ENCODE results near the gene VWA3A. TPM values are rescaled to one million over a fixed set of nuclear protein-coding genes. Genes with fewer than 3 reads are reported as not detected.

The VWA3A gene
- total and polyA plus RNA-seq, 2 of the 4 experiments (the other 2 are of a cell fraction): not detected

DNA sequence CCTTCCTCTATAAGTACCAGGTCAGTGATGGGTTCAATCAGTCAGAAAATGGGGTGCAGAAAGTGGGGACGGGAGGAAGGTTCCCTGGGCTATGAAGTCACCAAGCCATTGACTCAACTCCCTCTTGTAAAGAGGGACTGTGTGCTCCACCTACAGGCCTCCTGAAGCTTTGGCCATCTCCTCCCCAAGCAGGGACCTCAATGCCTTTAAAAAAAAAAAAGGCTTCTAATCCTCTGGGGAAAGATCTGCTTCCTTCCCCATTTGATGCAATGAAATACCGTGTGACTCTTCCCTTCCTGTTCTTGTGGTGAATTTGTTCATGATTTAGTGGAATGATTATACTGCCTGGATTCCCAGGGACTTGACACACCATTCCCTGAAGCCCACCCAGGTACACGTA, 30.8 kb downstream of the VWA3A start:
- no peak overlapping the region for H3K4me3 ChIP-seq (ENCODE audit: insufficient read depth, low read depth, low read length)
- H3K4me2 ChIP-seq (ENCODE audit: low read depth, low read length): no peak overlapping the region
- H3K4ac ChIP-seq (ENCODE audit: low read depth, low read length): no peak overlapping the region
- no peak overlapping the region for H4K91ac ChIP-seq (ENCODE audit: insufficient read depth, low read depth, low read length)
- ATAC-seq (ENCODE audit: low read depth): no peak
- no peaks in the 10 kb centered on the region for H4K20me1 ChIP-seq (ENCODE audit: insufficient read depth, low read length)
- H3K79me1 ChIP-seq (ENCODE audit: low read depth in 1 of 2, low read length in 2 of 2): no peaks in the 10 kb centered on the region
- H2BK5ac ChIP-seq (ENCODE audit: low read depth, low read length, poor library complexity, severe bottlenecking): no peak overlapping the region
- no peak overlapping the region for H2AFZ ChIP-seq (replicated peaks; ENCODE audit: low read length, poor library complexity)
- no peak overlapping the region for H2BK20ac ChIP-seq (ENCODE audit: low read depth, low read length)
- no peak overlapping the region for H2BK120ac ChIP-seq (ENCODE audit: low read depth, low read length)
- H3K9me1 ChIP-seq (ENCODE audit: insufficient read depth, low read length): no peaks in the 10 kb centered on the region
- no peak overlapping the region for H3K23ac ChIP-seq (ENCODE audit: low read depth, low read length)
- H3K36me3 ChIP-seq (ENCODE audit: control insufficient read depth, insufficient read depth, low read length): no peaks in the 10 kb centered on the region
- CTCF ChIA-PET: interaction anchor here (0.6 kb wide), 1 partner anchor 521 kb away, joined by 3 read pairs; no protein-coding TSS in a partner anchor
- no peak overlapping the region for H3K18ac ChIP-seq (ENCODE audit: low read depth, low read length)
- peak overlapping the region; percentile 31 for H2AK9ac ChIP-seq (replicated peaks; ENCODE audit: low read depth, low read length, poor library complexity)
- WGBS, 2 experiments (ENCODE audit: extremely low coverage in 2 of 2, insufficient read length in 1 of 2): no CpG with 5 or more reads among the region's 3 CpGs
- dilution Hi-C loops (cut with HindIII; ENCODE audit: low sequenced_read_pairs, unreplicated experiment) (no loop called here), intact Hi-C loops (cut with micrococcal nuclease) (no loop called here), in situ Hi-C loops (cut with MboI; ENCODE audit: low sequenced_read_pairs) (no loop called here)
- no peak overlapping the region for H3K9ac ChIP-seq (ENCODE audit: low read depth, low read length)
- no peak overlapping the region for H4K5ac ChIP-seq (ENCODE audit: low read depth, low read length)
- TF ChIP-seq RFX5 (IDR thresholded peaks at IDR 0.05; ENCODE audit: low read depth, low read length) (no peak), SMC3 (IDR thresholded peaks at IDR 0.05; ENCODE audit: low read depth, low read length) (no peak), FOS (IDR thresholded peaks at IDR 0.05; ENCODE audit: low read depth, low read length) (no peak), POLR2A (IDR thresholded peaks at IDR 0.05; ENCODE audit: low read depth, low read length) (no peak), MAZ (IDR thresholded peaks at IDR 0.05; ENCODE audit: borderline replicate concordance, low read depth, low read length) (no peak), BHLHE40 (IDR thresholded peaks at IDR 0.05; ENCODE audit: low read depth, low read length) (no peak), MXI1 (IDR thresholded peaks at IDR 0.05; ENCODE audit: borderline replicate concordance, low read depth, low read length) (no peak), NFE2L2 (IDR thresholded peaks at IDR 0.05; ENCODE audit: low read depth, low read length) (no peak), MAFK (IDR thresholded peaks at IDR 0.05; ENCODE audit: low read depth, low read length) (no peak), CEBPB (IDR thresholded peaks at IDR 0.05; ENCODE audit: low read depth, low read length) (no peak), CHD1 (IDR thresholded peaks at IDR 0.05; ENCODE audit: low read depth, low read length) (no peak), RAD21 (IDR thresholded peaks at IDR 0.05; ENCODE audit: low read length) (no peak)
- TF ChIP-seq, protein P1, sequence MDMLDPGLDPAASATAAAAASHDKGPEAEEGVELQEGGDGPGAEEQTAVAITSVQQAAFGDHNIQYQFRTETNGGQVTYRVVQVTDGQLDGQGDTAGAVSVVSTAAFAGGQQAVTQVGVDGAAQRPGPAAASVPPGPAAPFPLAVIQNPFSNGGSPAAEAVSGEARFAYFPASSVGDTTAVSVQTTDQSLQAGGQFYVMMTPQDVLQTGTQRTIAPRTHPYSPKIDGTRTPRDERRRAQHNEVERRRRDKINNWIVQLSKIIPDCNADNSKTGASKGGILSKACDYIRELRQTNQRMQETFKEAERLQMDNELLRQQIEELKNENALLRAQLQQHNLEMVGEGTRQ (IDR thresholded peaks at IDR 0.05; ENCODE audit: low read depth, low read length): no peak
- TF ChIP-seq, protein P2, sequence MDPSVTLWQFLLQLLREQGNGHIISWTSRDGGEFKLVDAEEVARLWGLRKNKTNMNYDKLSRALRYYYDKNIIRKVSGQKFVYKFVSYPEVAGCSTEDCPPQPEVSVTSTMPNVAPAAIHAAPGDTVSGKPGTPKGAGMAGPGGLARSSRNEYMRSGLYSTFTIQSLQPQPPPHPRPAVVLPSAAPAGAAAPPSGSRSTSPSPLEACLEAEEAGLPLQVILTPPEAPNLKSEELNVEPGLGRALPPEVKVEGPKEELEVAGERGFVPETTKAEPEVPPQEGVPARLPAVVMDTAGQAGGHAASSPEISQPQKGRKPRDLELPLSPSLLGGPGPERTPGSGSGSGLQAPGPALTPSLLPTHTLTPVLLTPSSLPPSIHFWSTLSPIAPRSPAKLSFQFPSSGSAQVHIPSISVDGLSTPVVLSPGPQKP (IDR thresholded peaks at IDR 0.05; ENCODE audit: borderline replicate concordance, low read depth, low read length): no peak
- TF ChIP-seq, protein P3, sequence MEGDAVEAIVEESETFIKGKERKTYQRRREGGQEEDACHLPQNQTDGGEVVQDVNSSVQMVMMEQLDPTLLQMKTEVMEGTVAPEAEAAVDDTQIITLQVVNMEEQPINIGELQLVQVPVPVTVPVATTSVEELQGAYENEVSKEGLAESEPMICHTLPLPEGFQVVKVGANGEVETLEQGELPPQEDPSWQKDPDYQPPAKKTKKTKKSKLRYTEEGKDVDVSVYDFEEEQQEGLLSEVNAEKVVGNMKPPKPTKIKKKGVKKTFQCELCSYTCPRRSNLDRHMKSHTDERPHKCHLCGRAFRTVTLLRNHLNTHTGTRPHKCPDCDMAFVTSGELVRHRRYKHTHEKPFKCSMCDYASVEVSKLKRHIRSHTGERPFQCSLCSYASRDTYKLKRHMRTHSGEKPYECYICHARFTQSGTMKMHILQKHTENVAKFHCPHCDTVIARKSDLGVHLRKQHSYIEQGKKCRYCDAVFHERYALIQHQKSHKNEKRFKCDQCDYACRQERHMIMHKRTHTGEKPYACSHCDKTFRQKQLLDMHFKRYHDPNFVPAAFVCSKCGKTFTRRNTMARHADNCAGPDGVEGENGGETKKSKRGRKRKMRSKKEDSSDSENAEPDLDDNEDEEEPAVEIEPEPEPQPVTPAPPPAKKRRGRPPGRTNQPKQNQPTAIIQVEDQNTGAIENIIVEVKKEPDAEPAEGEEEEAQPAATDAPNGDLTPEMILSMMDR (conservative IDR thresholded peaks at IDR 0.05; ENCODE audit: low read depth, low read length): no peak
- H3K14ac ChIP-seq (replicated peaks; ENCODE audit: low read depth, low read length): no peak overlapping the region
- H3K4me1 ChIP-seq (ENCODE audit: control insufficient read depth, insufficient read depth, low read length): no peaks in the 10 kb centered on the region
- H4K8ac ChIP-seq (ENCODE audit: low read depth in 2 of 2, low read length in 2 of 2): no peak overlapping the region
- no peak overlapping the region for H3K56ac ChIP-seq (ENCODE audit: extremely low read depth, insufficient read depth, low read length)
- no peak overlapping the region for H2BK15ac ChIP-seq (ENCODE audit: low read depth, low read length)
- peaks cover 4% of the 10 kb centered on the region; the same call in 1 of the 2 replicates for H3K27me3 ChIP-seq (ENCODE audit: control insufficient read depth, insufficient read depth, low read length)
- H3K9me3 ChIP-seq (ENCODE audit: control insufficient read depth, insufficient read depth, low read length): no peaks in the 10 kb centered on the region
- POLR2A ChIA-PET (ENCODE audit: unreplicated experiment): no interaction called here
- no peak overlapping the region for H2AK5ac ChIP-seq (ENCODE audit: low read depth, low read length)
- BruUV-seq (replicated peaks): no TSS peak
- H3K27ac ChIP-seq (ENCODE audit: insufficient read depth, low read length): no peak overlapping the region
- DNase-seq: no peak

All from IMR-90 (cell line).